NOMO-1 treated with DMSO at 0.1 percent for 48 hours (cell line): ENCODE results near the gene APOL3.
"Not testable (repeated sequence)": the region's sequence is repeated elsewhere in the genome, so short reads cannot be mapped to it uniquely, and the experiment has no call there.

Source experiments
- DNase-seq: peaks from one replicate; lab custom pipeline; 2025; ENCODE audit not compliant: unreplicated experiment; lab: John Stamatoyannopoulos, UW

Gene APOL3

GRCh38 chr22:36104435-36104834 is 56.1 kb downstream of the APOL3 start:
- DNase-seq: no peak

GRCh38 chr22:36103891-36104290 is 56.7 kb downstream of the APOL3 start:
- DNase-seq: no peak

- no peak for DNase-seq
Measured at GRCh38 chr22:36102995-36103394, 57.6 kb downstream of the APOL3 start.

GRCh38 chr22:36101756-36102155 is 58.8 kb downstream of the APOL3 start:
- no peak for DNase-seq

- DNase-seq: not testable (repeated sequence)
Measured at GRCh38 chr22:36100908-36101307, 59.6 kb downstream of the APOL3 start.

- no peak for DNase-seq
Measured at GRCh38 chr22:36100134-36100824, 60.3 kb downstream of the APOL3 start.

GRCh38 chr22:36099561-36099960 is 61.0 kb downstream of the APOL3 start:
- not testable (repeated sequence) for DNase-seq

GRCh38 chr22:36097880-36098279 is 62.7 kb downstream of the APOL3 start:
- DNase-seq: no peak

- not testable (repeated sequence) for DNase-seq
Measured at GRCh38 chr22:36090772-36091171, 69.8 kb downstream of the APOL3 start.
